ENCODE results near the gene WDR17. TPM values are rescaled to one million over a fixed set of nuclear protein-coding genes. Genes with fewer than 3 reads are reported as not detected.

WDR17 gene
- polyA plus RNA-seq, 1 experiment, result 0.10 TPM

GRCh38 chr4:176193126-176193525, 127.5 kb downstream of the WDR17 start:
- CTCF ChIA-PET, result no interaction called here
- Histone ChIP-seq H3K36me3 (ENCODE audit: control insufficient read depth, insufficient read depth, low read length) (no peaks in the 10 kb centered on the region), H3K4me3 (ENCODE audit: low read depth, low read length) (no peak overlapping the region), H3K27me3 (ENCODE audit: control insufficient read depth, insufficient read depth, low read length) (no peaks in the 10 kb centered on the region)
- POLR2A ChIA-PET, result no interaction called here
- no peak for TF ChIP-seq CTCF (IDR thresholded peaks at IDR 0.05; ENCODE audit: insufficient read depth, low read depth, low read length)
- no peak for DNase-seq (ENCODE audit: low read depth)

- no peaks in the 10 kb centered on the region for H3K36me3 ChIP-seq (ENCODE audit: control insufficient read depth, insufficient read depth, low read length)
- no peak overlapping the region for H3K4me3 ChIP-seq (ENCODE audit: low read depth, low read length)
- ChIA-PET POLR2A (no interaction called here), CTCF (no interaction called here)
- peak; percentile 41 for DNase-seq (ENCODE audit: low read depth)
- H3K27me3 ChIP-seq (ENCODE audit: control insufficient read depth, insufficient read depth, low read length), result no peaks in the 10 kb centered on the region
- TF ChIP-seq CTCF (IDR thresholded peaks at IDR 0.05; ENCODE audit: insufficient read depth, low read depth, low read length), result no peak
Observed at GRCh38 chr4:176193938-176194337, 128.3 kb downstream of the WDR17 start.

GRCh38 chr4:176195184-176195978, 129.7 kb downstream of the WDR17 start, which contains the start of gene SPATA4:
SPATA4 (minus strand) TSS chr4:176195585; CDS start chr4:176195562, 23 bp downstream.
- TF ChIP-seq CTCF (IDR thresholded peaks at IDR 0.05; ENCODE audit: insufficient read depth, low read depth, low read length), result no peak
- peak; percentile 61 for DNase-seq (ENCODE audit: low read depth)
- Histone ChIP-seq H3K27me3 (ENCODE audit: control insufficient read depth, insufficient read depth, low read length) (no peaks in the 10 kb centered on the region), H3K4me3 (ENCODE audit: low read depth, low read length) (peak within 1 kb of the TSS; percentile 57), H3K36me3 (ENCODE audit: control insufficient read depth, insufficient read depth, low read length) (no peaks in the 10 kb centered on the region)
- ChIA-PET POLR2A (no interaction called here), CTCF (interaction anchor here (2.1 kb wide), 1 partner anchor 81 kb away, joined by 5 read pairs; no protein-coding TSS in a partner anchor)

GRCh38 chr4:176198316-176198903, 132.8 kb downstream of the WDR17 start:
- TF ChIP-seq CTCF (IDR thresholded peaks at IDR 0.05; ENCODE audit: insufficient read depth, low read depth, low read length), result no peak
- ChIA-PET CTCF (interaction anchor here (0.6 kb wide), 1 partner anchor 1083 kb away, joined by 3 read pairs; no protein-coding TSS in a partner anchor), POLR2A (no interaction called here)
- Histone ChIP-seq H3K36me3 (ENCODE audit: control insufficient read depth, insufficient read depth, low read length) (no peaks in the 10 kb centered on the region), H3K4me3 (ENCODE audit: low read depth, low read length) (no peak overlapping the region), H3K27me3 (ENCODE audit: control insufficient read depth, insufficient read depth, low read length) (no peaks in the 10 kb centered on the region)
- DNase-seq (ENCODE audit: low read depth), result no peak

GRCh38 chr4:176205299-176205698, 139.7 kb downstream of the WDR17 start:
- POLR2A ChIA-PET, result no interaction called here
- Histone ChIP-seq H3K36me3 (ENCODE audit: control insufficient read depth, insufficient read depth, low read length) (no peaks in the 10 kb centered on the region), H3K27me3 (ENCODE audit: control insufficient read depth, insufficient read depth, low read length) (no peaks in the 10 kb centered on the region), H3K4me3 (ENCODE audit: low read depth, low read length) (no peak overlapping the region)
- DNase-seq (ENCODE audit: low read depth), result no peak
- CTCF ChIA-PET, result no interaction called here
- TF ChIP-seq CTCF (IDR thresholded peaks at IDR 0.05; ENCODE audit: insufficient read depth, low read depth, low read length), result no peak

All from BJ (cell line).